Stimulated activated CD4-positive, alpha-beta T cell treated with anti-CD3 and anti-CD28 coated beads, Interleukin-2, amount 100 ng/mL, for 48 hours (primary cell): Measurements from ENCODE around the gene SVBP.
"Not testable (repeated sequence)": the region's sequence is repeated elsewhere in the genome, so short reads cannot be mapped to it uniquely, and the experiment has no call there.

ENCODE experiments used
- DNase-seq, 2 donors: peaks; one replicate each; pipeline ENCODE4 v3.0.0-alpha.2; 2020

Gene SVBP

GRCh38 chr1:42841010-42841409 is 23.8 kb upstream of the SVBP start:
- no peak for DNase-seq

GRCh38 chr1:42838482-42839190 is 21.4 kb upstream of the SVBP start:
- DNase-seq, result no peak

DNA sequence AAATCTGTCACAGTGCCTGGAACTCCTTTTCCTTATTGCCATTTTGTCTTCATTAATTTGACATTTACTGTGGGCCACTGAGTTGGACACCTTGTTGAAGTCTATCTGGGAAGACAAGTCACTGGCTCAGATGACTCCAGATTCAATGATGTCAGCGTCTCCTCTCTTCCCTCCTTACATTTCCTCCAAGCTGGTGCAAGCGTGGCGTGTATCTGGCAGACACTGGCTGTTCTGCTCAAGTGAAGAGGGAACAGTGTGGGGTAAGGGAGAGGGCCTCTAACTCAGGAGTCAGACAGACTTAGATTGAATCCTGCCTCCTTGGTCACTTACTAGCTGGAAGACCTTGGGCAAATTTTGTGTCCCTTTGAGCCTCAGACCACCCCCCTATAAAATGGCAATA is 20.5 kb upstream of the SVBP start:
- no peak for DNase-seq

GRCh38 chr1:42835422-42835821 is 18.2 kb upstream of the SVBP start:
- no peak for DNase-seq

DNA sequence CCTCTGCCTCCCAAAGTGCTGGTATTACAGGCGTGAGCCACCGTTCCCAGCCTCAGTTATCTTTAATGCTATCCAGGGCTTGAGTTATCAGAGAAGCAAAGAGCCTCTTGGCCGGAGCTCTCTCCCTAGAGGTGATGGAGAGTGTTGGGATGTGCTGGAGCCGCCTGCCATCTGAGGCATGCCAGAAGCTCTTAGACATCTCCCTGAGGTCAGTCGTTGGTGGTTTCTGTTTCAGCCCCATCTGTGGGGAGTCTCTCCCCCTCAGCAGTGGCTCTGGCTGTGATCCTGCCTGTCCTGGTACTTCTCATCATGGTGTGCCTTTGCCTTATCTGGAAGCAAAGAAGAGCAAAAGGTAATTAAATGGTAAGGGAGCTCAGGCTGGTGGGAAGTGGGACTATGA is 17.6 kb upstream of the SVBP start:
- DNase-seq, result no peak

DNA sequence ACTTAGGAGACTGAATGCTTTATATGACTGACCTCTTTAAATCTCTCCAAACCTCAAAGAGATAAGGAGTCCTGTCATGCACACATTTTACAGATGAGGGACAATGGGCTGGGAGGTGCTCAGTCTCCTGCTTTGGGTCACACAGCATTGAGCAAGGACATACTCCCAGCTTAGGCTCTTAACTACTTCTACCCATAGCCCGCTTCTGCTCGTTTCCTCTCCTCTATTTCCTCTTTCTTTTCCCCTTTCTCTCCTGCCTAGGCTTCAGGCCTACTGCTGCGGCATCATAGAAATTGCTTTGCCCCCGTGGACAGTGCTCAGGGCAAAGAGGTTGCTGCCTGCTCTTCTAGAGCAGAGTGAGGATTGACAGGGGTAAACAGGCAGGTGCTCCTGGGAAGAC is 16.8 kb upstream of the SVBP start:
- DNase-seq, result no peak

DNA sequence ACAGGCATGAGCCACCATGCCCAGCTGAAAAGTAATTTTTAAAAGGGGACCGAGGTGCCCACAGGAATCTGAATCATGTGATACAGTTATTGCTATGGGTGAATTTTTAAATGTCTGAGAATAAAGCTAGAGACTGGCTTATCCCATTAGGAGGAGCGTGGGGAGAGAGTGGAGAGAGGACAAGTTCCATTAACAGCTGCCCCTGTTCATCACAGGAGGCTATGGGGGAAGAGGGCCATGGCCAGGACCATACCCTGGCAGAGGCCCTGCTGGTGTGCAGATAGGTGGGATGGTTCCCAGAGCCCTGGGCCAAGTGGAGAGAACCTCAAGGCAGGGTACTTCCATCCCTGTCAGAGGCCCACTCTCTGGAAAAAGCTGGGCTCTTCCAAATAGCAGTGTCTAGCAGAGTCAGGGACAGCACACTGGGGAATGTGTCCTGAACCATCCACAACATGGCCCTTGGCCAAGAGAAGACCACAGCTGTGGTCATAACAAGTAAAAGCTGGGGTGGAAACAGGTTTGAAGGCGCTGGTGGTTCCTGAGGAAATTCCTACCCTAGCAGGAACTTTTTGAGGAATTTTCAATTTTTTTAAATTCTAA is 15.5 kb upstream of the SVBP start:
- DNase-seq, result no peak

GRCh38 chr1:42831273-42831672 is 14.1 kb upstream of the SVBP start:
- DNase-seq, result no peak

DNA sequence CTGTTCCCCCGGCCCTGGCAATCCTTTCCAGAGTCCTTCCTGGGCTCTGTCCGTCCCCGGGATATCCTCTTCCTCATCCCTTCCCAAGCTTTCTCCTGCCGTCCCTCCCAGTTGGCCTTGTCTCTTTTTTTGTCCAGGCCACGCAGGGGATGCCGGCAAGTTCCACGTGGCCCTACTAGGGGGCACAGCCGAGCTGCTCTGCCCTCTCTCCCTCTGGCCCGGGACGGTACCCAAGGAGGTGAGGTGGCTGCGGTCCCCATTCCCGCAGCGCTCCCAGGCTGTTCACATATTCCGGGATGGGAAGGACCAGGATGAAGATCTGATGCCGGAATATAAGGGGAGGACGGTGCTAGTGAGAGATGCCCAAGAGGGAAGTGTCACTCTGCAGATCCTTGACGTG is 13.4 kb upstream of the SVBP start:
- DNase-seq, result no peak

DNA sequence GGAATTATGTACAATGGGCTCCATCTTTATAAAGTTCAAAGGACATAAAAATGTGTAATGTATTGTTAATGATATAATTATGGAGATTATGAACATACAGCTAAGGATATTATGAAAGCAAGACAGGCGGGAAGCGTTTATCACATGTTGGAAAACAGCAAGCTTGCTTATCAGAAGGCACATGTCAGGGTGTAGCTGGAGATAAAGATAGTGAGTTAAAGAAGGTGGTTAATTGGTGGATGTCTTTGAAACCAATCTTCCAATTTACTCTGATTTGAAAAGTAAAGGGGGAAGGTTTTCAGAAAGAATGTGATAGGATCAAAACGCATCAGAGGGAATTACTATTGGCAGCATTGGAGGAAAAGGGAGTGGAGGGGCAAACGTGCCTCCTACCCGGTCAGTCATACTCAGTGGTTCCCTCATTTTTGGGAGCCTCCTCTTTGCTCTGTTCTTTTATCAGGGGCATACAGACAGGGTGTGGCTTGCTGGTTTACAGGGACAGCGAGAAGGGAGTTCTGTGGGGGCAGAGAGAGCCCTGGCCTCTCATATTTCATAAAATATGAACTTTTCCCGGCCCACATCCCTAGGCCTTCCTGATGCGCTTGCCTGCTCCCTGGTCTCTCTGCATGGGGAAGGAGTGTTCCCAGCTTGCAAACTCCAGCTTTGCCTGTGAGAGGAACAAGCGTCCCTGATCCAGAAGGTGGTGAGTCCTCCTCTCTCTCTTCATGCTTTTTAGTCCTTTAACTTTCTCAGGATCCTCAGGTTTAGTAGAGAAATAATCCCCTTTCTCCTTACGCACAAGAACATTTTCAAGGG is 8.0 kb upstream of the SVBP start:
- DNase-seq, result no peak

DNA sequence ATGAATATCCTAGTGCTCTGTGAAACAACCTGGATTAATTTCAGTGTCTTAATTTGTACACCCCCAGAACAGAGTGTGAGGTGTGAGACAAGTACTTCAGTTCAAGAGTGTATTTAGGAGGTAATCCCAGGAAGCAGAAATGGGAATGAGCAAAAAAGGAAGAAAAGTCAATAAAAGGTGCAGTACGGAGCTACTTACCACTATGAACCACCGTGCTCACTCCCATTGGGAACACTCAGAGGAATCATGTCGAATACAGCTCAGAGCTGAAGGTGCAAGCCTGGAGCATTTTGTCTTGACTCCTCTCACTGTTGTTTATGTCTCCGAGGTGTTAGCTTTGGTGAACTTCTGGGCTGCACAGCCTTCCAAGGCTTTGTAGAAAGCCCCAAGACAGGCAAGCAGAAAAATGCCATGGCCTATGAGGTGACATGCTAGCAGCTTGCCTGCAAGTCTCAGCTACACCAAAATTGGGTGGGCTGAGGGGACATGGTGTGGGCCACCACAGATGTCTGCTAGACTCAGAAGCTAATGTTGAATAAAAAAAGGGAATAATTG is 7.4 kb upstream of the SVBP start:
- no peak for DNase-seq

DNA sequence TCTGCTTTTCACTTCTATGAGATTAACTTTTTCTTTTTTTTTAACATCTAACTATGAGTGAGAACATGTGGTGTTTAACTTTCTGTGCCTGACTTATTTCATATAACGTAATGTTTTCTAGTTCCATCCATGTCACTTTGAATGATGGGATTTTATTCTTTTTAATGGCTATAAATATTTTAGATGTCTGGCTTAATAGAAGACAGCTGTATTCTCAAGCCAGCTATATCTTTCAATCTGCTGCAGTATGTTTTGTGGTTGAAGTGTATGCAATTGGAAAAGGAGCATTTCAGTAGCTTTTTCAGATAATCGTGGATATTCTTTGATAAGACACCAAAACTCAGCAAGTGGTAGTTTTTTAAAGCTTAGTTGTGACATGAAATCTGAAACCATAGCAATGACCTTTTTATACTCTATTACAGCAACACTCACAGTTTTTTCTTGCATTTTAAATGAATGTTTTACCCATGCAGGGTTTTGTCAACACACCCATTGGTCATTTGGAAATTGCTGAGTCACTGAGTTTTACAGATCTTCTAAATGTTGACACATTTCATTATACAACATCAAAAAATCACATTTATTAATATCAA is 5.7 kb upstream of the SVBP start:
- DNase-seq, result no peak

- no peak for DNase-seq
These were observed 4.5 kb upstream of the SVBP start for GRCh38 chr1:42821690-42822089.

GRCh38 chr1:42820813-42821212 is 3.6 kb upstream of the SVBP start:
- no peak for DNase-seq

DNA sequence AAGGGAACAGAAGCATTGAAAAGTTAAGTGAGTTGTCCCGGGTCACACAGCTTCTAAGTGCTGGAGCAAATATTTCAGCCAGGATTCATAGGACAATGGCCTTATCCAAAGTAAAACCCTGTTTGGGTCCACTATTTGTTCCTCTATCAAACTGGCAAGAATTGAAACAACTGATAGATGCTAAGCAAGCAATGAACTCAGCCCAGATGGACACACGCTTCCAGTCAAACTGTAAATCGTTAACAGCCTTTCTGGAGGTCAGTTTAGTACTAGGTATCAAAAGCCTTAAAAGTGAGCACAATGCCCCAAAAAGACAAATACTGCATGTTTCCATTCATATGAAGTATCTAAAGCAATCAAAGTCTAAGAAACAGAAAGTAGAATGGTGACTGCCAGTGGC is 779 bp upstream of the SVBP start:
- no peak for DNase-seq

- no peak for DNase-seq
These were observed 207 bp upstream of the SVBP start for GRCh38 chr1:42817440-42817767.

- no peak for DNase-seq
These were observed 1.1 kb downstream of the SVBP start for GRCh38 chr1:42815941-42816584.

- DNase-seq, result not testable (repeated sequence)
These were observed 2.4 kb downstream of the SVBP start for GRCh38 chr1:42814815-42815214.

DNA sequence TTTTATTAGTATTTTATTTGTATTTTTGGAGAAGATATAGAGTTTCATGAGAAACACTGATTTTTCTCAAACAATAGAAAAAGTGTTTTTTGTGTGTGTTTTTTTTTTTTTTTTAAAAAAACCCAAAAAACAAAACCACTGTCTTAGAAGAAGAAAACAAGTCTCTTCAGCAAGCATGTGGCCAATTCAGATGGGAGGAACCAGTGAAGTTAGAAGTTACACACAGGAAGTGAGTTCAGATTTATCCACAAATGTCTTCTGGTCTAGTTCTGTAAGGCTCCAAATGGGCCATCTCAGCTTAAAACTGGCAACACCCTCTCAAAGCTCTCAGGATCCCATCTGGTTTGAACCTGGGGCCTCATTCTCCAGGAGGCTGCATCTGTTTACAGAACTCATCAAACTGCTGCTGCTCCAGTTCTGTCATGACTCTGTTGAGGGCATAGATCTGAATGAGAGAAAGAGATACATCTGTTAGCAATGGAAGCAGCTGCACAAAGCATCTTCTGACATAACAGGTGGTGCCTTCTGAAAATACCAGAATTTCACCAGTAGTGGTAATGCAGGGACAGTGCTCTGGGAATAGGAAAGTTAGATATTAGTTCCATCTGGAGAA is 10.0 kb downstream of the SVBP start:
- DNase-seq, result no peak

DNA sequence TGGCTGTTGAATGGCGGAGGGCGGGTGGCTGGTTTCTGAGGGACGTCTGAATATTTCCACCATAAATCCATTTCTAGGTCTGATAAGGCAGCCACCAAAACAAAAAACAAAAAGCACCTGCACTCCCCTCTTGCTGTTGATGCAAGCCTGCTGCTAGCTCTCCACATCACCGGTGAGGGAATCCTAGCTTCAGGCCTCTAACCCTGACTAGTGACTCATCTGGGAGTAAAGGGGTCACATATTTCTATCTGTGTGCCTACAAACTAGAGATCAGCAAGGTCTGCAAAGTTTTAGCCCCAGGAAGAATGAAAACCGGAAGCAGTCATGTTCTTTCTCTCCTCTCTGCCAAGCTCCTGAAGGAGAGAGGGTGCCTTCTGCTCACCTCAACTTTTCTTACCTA is 10.6 kb downstream of the SVBP start:
- DNase-seq, result no peak

- no peak for DNase-seq
These were observed 11.0 kb downstream of the SVBP start for GRCh38 chr1:42806171-42806570.

GRCh38 chr1:42801832-42802473 is 15.2 kb downstream of the SVBP start:
- DNase-seq, result no peak
